ENCODE measurements around the gene BCL11A. TPM values are rescaled to one million over a fixed set of nuclear protein-coding genes. Genes with fewer than 3 reads are reported as not detected.

BCL11A gene
- total RNA-seq, 1 experiment from 2014 or later = 0.33 TPM

DNA sequence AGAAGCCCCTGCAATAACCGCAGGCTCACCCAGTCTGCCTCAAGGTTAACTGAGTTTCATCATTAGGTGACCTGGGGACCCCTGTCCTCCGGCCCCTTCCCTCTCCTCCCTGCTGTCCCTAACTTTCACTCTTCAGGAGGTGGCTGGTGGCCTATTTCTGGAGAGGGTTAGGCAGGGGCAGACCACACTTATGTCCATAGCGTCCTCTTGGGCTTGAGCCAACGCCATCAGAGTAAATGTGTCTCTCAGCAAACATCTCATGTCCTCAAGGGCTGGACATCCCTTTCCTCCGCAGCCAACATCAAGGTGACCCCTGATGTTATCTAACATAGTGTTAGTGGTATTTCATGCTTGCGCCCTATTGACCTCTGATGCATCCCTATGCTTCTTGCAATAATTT is 114.8 kb downstream of the BCL11A start:
- no peak for DNase-seq (ENCODE audit: low read depth, low spot score)
- TF ChIP-seq, protein P1, sequence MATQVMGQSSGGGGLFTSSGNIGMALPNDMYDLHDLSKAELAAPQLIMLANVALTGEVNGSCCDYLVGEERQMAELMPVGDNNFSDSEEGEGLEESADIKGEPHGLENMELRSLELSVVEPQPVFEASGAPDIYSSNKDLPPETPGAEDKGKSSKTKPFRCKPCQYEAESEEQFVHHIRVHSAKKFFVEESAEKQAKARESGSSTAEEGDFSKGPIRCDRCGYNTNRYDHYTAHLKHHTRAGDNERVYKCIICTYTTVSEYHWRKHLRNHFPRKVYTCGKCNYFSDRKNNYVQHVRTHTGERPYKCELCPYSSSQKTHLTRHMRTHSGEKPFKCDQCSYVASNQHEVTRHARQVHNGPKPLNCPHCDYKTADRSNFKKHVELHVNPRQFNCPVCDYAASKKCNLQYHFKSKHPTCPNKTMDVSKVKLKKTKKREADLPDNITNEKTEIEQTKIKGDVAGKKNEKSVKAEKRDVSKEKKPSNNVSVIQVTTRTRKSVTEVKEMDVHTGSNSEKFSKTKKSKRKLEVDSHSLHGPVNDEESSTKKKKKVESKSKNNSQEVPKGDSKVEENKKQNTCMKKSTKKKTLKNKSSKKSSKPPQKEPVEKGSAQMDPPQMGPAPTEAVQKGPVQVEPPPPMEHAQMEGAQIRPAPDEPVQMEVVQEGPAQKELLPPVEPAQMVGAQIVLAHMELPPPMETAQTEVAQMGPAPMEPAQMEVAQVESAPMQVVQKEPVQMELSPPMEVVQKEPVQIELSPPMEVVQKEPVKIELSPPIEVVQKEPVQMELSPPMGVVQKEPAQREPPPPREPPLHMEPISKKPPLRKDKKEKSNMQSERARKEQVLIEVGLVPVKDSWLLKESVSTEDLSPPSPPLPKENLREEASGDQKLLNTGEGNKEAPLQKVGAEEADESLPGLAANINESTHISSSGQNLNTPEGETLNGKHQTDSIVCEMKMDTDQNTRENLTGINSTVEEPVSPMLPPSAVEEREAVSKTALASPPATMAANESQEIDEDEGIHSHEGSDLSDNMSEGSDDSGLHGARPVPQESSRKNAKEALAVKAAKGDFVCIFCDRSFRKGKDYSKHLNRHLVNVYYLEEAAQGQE (IDR thresholded peaks at IDR 0.05; ENCODE audit: insufficient read depth in 1 of 2, low read depth in 2 of 2, low read length in 1 of 2) = no peak
- no peak for TF ChIP-seq POLR2AphosphoS5 (IDR thresholded peaks at IDR 0.05; ENCODE audit: low read depth, low read length)
- no peak for TF ChIP-seq TCF7L2 (IDR thresholded peaks at IDR 0.05; ENCODE audit: low read depth, low read length)
- no peak for TF ChIP-seq SIN3A (IDR thresholded peaks at IDR 0.05; ENCODE audit: borderline replicate concordance, insufficient read depth, low read depth, low read length)
- TF ChIP-seq, protein P2, sequence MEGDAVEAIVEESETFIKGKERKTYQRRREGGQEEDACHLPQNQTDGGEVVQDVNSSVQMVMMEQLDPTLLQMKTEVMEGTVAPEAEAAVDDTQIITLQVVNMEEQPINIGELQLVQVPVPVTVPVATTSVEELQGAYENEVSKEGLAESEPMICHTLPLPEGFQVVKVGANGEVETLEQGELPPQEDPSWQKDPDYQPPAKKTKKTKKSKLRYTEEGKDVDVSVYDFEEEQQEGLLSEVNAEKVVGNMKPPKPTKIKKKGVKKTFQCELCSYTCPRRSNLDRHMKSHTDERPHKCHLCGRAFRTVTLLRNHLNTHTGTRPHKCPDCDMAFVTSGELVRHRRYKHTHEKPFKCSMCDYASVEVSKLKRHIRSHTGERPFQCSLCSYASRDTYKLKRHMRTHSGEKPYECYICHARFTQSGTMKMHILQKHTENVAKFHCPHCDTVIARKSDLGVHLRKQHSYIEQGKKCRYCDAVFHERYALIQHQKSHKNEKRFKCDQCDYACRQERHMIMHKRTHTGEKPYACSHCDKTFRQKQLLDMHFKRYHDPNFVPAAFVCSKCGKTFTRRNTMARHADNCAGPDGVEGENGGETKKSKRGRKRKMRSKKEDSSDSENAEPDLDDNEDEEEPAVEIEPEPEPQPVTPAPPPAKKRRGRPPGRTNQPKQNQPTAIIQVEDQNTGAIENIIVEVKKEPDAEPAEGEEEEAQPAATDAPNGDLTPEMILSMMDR (IDR thresholded peaks at IDR 0.05) = no peak
- ChIA-PET POLR2A (no interaction called here), CTCF (no interaction called here)
- Histone ChIP-seq H3K4me3 (ENCODE audit: low read depth in 2 of 2, low read length in 2 of 2) (no peak overlapping the region), H3K27ac (ENCODE audit: low read length) (no peak overlapping the region), H3K9me3 (ENCODE audit: control insufficient read depth, insufficient read depth, low read depth, low read length) (no peaks in the 10 kb centered on the region), H3K4me1 (ENCODE audit: control insufficient read depth, insufficient read depth, low read length) (no peaks in the 10 kb centered on the region), H3K36me3 (ENCODE audit: control insufficient read depth, insufficient read depth, low read length) (no peaks in the 10 kb centered on the region), H3K27me3 (ENCODE audit: control insufficient read depth, insufficient read depth, low read length) (peaks cover 1% of the 10 kb centered on the region; the same call in 1 of the 2 replicates)
- intact Hi-C loops (cut with micrococcal nuclease; ENCODE audit: unreplicated experiment) (no loop called here), in situ Hi-C loops (cut with HindIII; ENCODE audit: low pct_unique_long_range_greater_than_20kb, low sequenced_read_pairs) (no loop called here)
- ATAC-seq = no peak
- no TSS peak for BruUV-seq (replicated peaks)

DNA sequence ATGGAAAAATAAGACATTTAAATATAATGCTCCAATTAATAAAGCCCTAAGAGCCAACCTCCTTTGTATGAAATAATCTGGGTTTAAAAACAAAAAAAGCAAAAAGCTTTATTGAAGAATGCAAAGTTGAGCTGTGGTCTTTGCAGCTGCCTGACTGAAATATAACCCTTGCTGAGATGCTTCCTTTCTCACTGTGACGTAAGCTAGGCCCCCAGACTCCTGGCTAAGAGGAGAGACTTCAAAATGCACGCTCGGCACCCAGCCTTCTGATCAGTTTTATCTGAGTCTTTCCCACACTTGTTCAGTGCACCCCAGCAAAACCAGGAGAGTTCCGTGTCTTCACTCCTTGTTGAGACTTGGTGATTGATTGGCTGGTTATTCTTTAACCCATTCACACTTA is 115.3 kb downstream of the BCL11A start:
- ATAC-seq = no peak
- in situ Hi-C loops (cut with HindIII; ENCODE audit: low pct_unique_long_range_greater_than_20kb, low sequenced_read_pairs) = no loop called here
- no peak for DNase-seq (ENCODE audit: low read depth, low spot score)
- Histone ChIP-seq H3K27ac (ENCODE audit: low read length) (no peak overlapping the region), H3K27me3 (ENCODE audit: control insufficient read depth, insufficient read depth, low read length) (peaks cover 2% of the 10 kb centered on the region; the same call in 1 of the 2 replicates), H3K4me1 (ENCODE audit: control insufficient read depth, insufficient read depth, low read length) (no peaks in the 10 kb centered on the region), H3K36me3 (ENCODE audit: control insufficient read depth, insufficient read depth, low read length) (no peaks in the 10 kb centered on the region), H3K9me3 (ENCODE audit: control insufficient read depth, insufficient read depth, low read depth, low read length) (no peaks in the 10 kb centered on the region), H3K4me3 (ENCODE audit: low read depth in 2 of 2, low read length in 2 of 2) (no peak overlapping the region)
- TF ChIP-seq TCF7L2 (IDR thresholded peaks at IDR 0.05; ENCODE audit: low read depth, low read length) = no peak
- TF ChIP-seq POLR2AphosphoS5 (IDR thresholded peaks at IDR 0.05; ENCODE audit: low read depth, low read length) = no peak
- TF ChIP-seq, protein P1 (IDR thresholded peaks at IDR 0.05; ENCODE audit: insufficient read depth in 1 of 2, low read depth in 2 of 2, low read length in 1 of 2) = no peak
- TF ChIP-seq, protein P2 (IDR thresholded peaks at IDR 0.05) = no peak
- TF ChIP-seq SIN3A (IDR thresholded peaks at IDR 0.05; ENCODE audit: borderline replicate concordance, insufficient read depth, low read depth, low read length) = no peak
- BruUV-seq (replicated peaks) = no TSS peak
- POLR2A ChIA-PET = no interaction called here
- CTCF ChIA-PET = no interaction called here
- intact Hi-C loops (cut with micrococcal nuclease; ENCODE audit: unreplicated experiment) = no loop called here
